Nephron (organoid): ENCODE measurements around the gene SUSD1.

Experiments
- H3K27ac Mint-ChIP-seq, 3 experiments: 2 replicates each; pipeline ENCODE4 v1.8.0; 2020; ENCODE audit warnings: mixed read lengths in 3 of 3, mild to moderate bottlenecking in 2 of 3, moderate library complexity in 1 of 3
- H3K27me3 Mint-ChIP-seq: 2 replicates; pipeline ENCODE4 v1.8.0; 2021; ENCODE audit warnings: low read depth, mild to moderate bottlenecking, moderate library complexity, mixed read lengths
- H3K36me3 Mint-ChIP-seq: 2 replicates; pipeline ENCODE4 v1.8.0; 2020; ENCODE audit warnings: low read depth, mixed read lengths
- H3K4me1 Mint-ChIP-seq: 2 replicates; pipeline ENCODE4 v1.8.0; 2020; ENCODE audit warnings: mixed read lengths
- H3K4me3 Mint-ChIP-seq, 3 experiments: 2 replicates each; pipeline ENCODE4 v1.8.0; 2020; ENCODE audit warnings: mild to moderate bottlenecking in 3 of 3, mixed read lengths in 3 of 3, moderate library complexity in 2 of 3
- H3K9me3 Mint-ChIP-seq: 2 replicates; pipeline ENCODE4 v1.8.0; 2020; ENCODE audit warnings: mixed read lengths
- TF ChIP-seq, protein P1 (sequence below), 3 experiments: fragments of 200-600 bp; sonication (generic); IDR thresholded peaks; one replicate each; pipeline ENCODE4 v1.5.0; 2021; ENCODE audit warnings: antibody characterized with exemption in 3 of 3; ENCODE audit not compliant: unreplicated experiment in 3 of 3

The SUSD1 gene

DNA sequence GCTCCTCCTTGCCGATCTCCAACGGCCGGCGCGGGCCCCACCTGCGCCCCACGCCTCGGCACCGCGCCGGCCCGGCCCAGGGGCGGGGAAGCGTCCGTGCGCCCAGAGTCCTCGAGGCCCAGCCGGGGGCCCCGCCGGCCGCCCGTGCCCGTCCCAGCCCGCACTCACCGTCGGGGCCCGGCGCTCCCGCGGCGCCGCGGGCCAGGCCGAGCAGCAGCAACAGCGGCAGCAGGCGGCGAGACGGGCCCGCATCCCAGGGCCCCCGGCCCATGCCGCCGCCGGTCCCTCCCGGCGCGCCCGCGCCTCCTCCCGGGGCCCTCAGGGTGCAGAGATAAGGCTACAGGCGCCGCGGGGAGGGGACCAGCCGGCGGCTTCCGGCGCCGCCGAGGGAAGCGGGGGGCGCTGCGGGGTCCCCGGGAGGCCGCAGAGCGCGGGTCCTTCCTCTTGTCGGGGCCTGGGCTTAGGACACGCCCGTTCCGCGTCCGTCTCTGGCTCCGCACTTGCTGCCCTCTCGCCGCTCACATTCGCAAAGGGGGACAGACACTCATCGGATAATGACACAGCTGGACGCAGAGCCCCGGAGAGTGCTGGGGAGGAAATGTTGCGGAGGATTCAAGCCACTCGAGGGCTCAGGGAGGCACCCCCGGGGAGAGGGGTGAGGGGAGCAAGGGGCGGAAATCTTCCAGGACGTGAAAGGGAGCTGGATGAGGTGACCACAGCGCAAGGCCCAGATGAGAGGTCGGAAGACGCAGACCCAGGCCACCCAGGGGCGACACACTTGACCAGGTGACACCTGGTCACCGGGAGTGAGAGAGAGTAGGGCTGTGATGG is at the start of gene SUSD1:
SUSD1 (minus strand) TSS at position 333 of the 831 bp plus-strand sequence; CDS start at position 271, 62 bp downstream.
- peak within 1 kb of the TSS; percentile 91 to 96 (median 92) for H3K27ac Mint-ChIP-seq
- H3K4me1 Mint-ChIP-seq: peaks cover 45% of the 10 kb centered on the region
- peaks cover 15% of the 10 kb centered on the region for H3K27me3 Mint-ChIP-seq
- no peaks in the 10 kb centered on the region for H3K9me3 Mint-ChIP-seq
- TF ChIP-seq, protein P1, sequence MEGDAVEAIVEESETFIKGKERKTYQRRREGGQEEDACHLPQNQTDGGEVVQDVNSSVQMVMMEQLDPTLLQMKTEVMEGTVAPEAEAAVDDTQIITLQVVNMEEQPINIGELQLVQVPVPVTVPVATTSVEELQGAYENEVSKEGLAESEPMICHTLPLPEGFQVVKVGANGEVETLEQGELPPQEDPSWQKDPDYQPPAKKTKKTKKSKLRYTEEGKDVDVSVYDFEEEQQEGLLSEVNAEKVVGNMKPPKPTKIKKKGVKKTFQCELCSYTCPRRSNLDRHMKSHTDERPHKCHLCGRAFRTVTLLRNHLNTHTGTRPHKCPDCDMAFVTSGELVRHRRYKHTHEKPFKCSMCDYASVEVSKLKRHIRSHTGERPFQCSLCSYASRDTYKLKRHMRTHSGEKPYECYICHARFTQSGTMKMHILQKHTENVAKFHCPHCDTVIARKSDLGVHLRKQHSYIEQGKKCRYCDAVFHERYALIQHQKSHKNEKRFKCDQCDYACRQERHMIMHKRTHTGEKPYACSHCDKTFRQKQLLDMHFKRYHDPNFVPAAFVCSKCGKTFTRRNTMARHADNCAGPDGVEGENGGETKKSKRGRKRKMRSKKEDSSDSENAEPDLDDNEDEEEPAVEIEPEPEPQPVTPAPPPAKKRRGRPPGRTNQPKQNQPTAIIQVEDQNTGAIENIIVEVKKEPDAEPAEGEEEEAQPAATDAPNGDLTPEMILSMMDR (IDR thresholded peaks at IDR 0.05; ENCODE audit: unreplicated experiment in 3 of 3): no peak
- H3K36me3 Mint-ChIP-seq: peaks cover 6% of the 10 kb centered on the region
- peak within 1 kb of the TSS; percentile 92 to 95 (median 93) for H3K4me3 Mint-ChIP-seq

GRCh38 chr9:112224401-112225289 is 49.5 kb upstream of the SUSD1 start:
- no peaks in the 10 kb centered on the region for H3K9me3 Mint-ChIP-seq
- TF ChIP-seq, protein P1 (IDR thresholded peaks at IDR 0.05; ENCODE audit: unreplicated experiment in 3 of 3): no peak
- no peaks in the 10 kb centered on the region for H3K27me3 Mint-ChIP-seq
- H3K4me1 Mint-ChIP-seq: peaks cover 6% of the 10 kb centered on the region
- H3K36me3 Mint-ChIP-seq: peaks cover 63% of the 10 kb centered on the region
- H3K4me3 Mint-ChIP-seq: no peak overlapping the region
- no peak overlapping the region for H3K27ac Mint-ChIP-seq

DNA sequence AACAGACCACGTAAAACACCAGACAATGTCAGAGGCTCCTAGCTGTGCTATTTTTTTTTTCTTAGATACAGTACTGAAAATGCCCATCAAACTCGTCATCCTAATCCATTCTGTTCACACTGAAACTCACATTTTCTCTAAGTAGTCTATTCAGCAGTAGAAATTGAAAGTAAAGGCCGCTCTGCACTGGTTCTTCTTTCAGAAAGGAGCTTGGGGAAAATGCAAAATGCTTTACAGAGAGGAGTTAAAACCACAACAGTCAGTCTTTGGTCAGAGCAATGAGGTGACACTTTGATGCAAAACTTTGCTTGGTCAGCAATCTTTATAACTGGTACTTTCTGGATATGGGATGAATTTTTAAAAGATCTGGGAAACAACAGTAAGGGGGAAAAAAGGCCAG is 43.8 kb upstream of the SUSD1 start:
- H3K27ac Mint-ChIP-seq: no peak overlapping the region

GRCh38 chr9:112212926-112213325 is 37.8 kb upstream of the SUSD1 start:
- no peaks in the 10 kb centered on the region for H3K27me3 Mint-ChIP-seq
- H3K36me3 Mint-ChIP-seq: peaks cover 68% of the 10 kb centered on the region
- H3K4me1 Mint-ChIP-seq: no peaks in the 10 kb centered on the region
- H3K4me3 Mint-ChIP-seq: no peak overlapping the region
- peaks cover 9% of the 10 kb centered on the region for H3K9me3 Mint-ChIP-seq
- TF ChIP-seq, protein P1 (IDR thresholded peaks at IDR 0.05; ENCODE audit: unreplicated experiment in 3 of 3): no peak
- no peak overlapping the region for H3K27ac Mint-ChIP-seq

More for the DNA sequence above, 43.8 kb upstream of the SUSD1 start:
- H3K4me1 Mint-ChIP-seq: peaks cover 6% of the 10 kb centered on the region
- TF ChIP-seq, protein P1 (IDR thresholded peaks at IDR 0.05; ENCODE audit: unreplicated experiment in 3 of 3): no peak
- H3K36me3 Mint-ChIP-seq: peaks cover 52% of the 10 kb centered on the region
- no peak overlapping the region for H3K4me3 Mint-ChIP-seq
- no peaks in the 10 kb centered on the region for H3K9me3 Mint-ChIP-seq
- no peaks in the 10 kb centered on the region for H3K27me3 Mint-ChIP-seq

DNA sequence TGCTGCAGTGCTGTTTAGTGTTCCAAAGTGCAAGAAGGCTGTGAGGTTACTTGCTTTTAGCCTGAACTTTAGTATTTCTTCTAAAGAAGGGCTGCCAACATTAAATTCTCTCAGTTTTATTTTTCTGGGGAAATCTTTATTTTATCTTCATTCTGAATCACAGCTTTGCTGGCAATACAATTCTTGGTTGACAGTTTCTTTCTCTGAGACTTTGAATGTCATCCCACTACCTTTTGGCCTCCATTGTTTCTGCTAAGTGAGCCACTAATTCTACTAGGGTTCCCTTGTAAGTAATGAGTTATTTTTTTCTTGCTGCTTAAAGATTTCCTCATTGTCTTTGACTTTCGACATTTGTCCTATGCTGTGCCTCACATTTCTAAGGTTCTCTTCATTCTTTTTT is 32.4 kb upstream of the SUSD1 start:
- Mint-ChIP-seq H3K36me3 (peaks cover 91% of the 10 kb centered on the region), H3K4me1 (no peaks in the 10 kb centered on the region), H3K27me3 (no peaks in the 10 kb centered on the region), H3K9me3 (peaks cover 29% of the 10 kb centered on the region), H3K4me3 (no peak overlapping the region), H3K27ac (no peak overlapping the region)
- TF ChIP-seq, protein P1 (IDR thresholded peaks at IDR 0.05; ENCODE audit: unreplicated experiment in 3 of 3): no peak
